ENCODE results near the gene KDM6B.

GRCh38 chr17:7792611-7793010 is 41.4 kb upstream of the KDM6B start:
- TF ChIP-seq CTCF (IDR thresholded peaks at IDR 0.05) = no peak
- no peak for TF ChIP-seq ZFX (IDR thresholded peaks at IDR 0.05; ENCODE audit: borderline replicate concordance)
